Gastroesophageal sphincter (tissue), 3 donors: Measurements from ENCODE around the gene KLK1.

ENCODE experiments used
- CTCF ChIP-seq, 4 experiments: fragments of 200-600 bp in 2 of 4; fragments of 450-650 bp in 2 of 4; sonication (generic) in 1 of 4; IDR thresholded peaks; one replicate each; pipeline ENCODE4 v1.5.1; 2017 to 2019; ENCODE audit warnings: antibody characterized with exemption in 4 of 4, mild to moderate bottlenecking in 2 of 4, moderate library complexity in 2 of 4
- POLR2A ChIP-seq, 2 donors: fragments of 450-650 bp; IDR thresholded peaks; one replicate each; pipeline ENCODE4 v1.6.1; 2017; ENCODE audit warnings: antibody characterized with exemption in 2 of 2, mild to moderate bottlenecking in 2 of 2, moderate library complexity in 1 of 2
- POLR2AphosphoS5 ChIP-seq: sonication (generic); formaldehyde crosslinking; IDR thresholded peaks from one replicate; pipeline ENCODE4 v1.6.1; 2017; ENCODE audit warnings: antibody characterized with exemption

DNA sequence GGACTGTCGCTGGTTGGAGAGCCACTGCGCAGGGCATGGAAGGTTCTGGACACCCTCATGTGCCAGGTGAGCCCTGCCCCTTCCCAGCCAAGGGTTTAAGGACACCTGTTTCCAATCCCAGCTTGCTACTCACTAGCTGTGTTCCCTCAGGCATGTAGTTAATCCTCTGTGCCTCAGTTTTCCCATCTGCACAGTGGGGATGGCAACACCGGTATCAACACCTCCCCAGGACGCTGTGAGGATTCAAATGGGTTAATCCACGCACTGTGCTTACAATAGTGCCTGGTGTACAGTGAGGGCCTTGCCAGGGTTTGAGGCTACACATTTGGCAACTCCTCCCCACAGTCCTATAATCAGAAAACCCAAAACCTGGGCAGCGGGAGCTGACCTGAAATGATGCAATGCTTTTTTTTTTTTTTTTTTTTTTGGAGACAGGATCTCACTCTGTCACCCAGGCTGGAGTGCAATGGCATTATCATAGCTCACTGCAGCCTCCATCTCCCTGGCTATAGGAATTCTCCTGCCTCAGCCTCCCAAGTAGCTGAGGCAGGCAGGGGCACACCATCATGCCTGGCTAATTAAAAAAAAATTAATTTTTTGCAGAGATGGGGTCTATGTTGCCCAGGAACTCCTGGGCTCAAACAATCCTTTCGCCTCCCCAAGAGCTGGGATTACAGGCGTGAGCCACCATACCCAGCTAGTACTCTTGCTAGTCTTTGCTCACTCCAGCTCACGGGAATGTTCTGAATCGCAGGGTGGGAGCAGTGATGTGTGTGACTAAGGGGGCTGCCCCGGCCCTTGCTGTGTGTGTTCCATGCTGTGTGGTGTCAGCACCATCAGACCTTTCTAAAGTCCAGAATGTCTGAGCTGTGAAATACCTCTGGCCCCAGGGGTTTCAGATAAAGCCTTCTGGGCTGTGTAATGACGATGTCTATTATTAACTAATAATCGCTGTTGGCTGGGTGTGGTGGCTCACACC, 31.0 kb downstream of the KLK1 start:
- TF ChIP-seq POLR2A (IDR thresholded peaks at IDR 0.05) = no peak
- no peak for TF ChIP-seq POLR2AphosphoS5
- no peak for TF ChIP-seq CTCF (IDR thresholded peaks at IDR 0.05)
